Adrenal gland (tissue), 12 donors: ENCODE results near the gene LIF. TPM values are rescaled to one million over a fixed set of nuclear protein-coding genes. Genes with fewer than 3 reads are reported as not detected.
"Not testable (repeated sequence)": the region's sequence is repeated elsewhere in the genome, so short reads cannot be mapped to it uniquely, and the experiment has no call there.

Experiments used
- DNase-seq, 7 donors: peaks; one replicate each; pipeline ENCODE4 v3.0.0-alpha.2; 2019 to 2020
- H3K27ac ChIP-seq, 5 donors: fragments of 200-600 bp; sonication (generic) in 4 of 5; 1 replicate in 3 of 5; 2 replicates in 2 of 5; pipeline versions ENCODE4 v1.5.1 to v1.8.0; 2016 to 2020; ENCODE audit warnings: mild to moderate bottlenecking in 1 of 5
- H3K27me3 ChIP-seq: fragments of 200-600 bp; 2 replicates; pipeline ENCODE4 v1.8.0; 2021
- H3K36me3 ChIP-seq, 2 donors: fragments of 200-600 bp; replicated peaks in 1 of 2; 1 replicate in 1 of 2; 2 replicates in 1 of 2; pipeline versions ENCODE4 v1.5.1 to v1.8.0; 2018 to 2022
- H3K4me1 ChIP-seq, 2 donors: fragments of 200-600 bp; replicated peaks in 1 of 2; 1 replicate in 1 of 2; 2 replicates in 1 of 2; pipeline versions ENCODE4 v1.5.1 to v1.8.0; 2018 to 2021
- H3K4me3 ChIP-seq, 4 donors: fragments of 200-600 bp; sonication (generic) in 3 of 4; one replicate each; pipeline ENCODE4 v1.5.1; 2016 to 2018
- H3K9me3 ChIP-seq, 3 donors: fragments of 200-600 bp; sonication (generic) in 1 of 3; replicated peaks in 1 of 3; 1 replicate in 2 of 3; 2 replicates in 1 of 3; pipeline versions ENCODE4 v1.5.1 to v1.8.0; 2016 to 2021
- CTCF ChIP-seq, 6 experiments: fragments of 450-650 bp in 4 of 6; fragments of 200-600 bp in 2 of 6; sonication (generic) in 1 of 6; IDR thresholded peaks; 1 replicate in 5 of 6; 2 replicates in 1 of 6; pipeline versions ENCODE4 v1.5.1 to v1.8.0; 2016 to 2021; ENCODE audit warnings: antibody characterized with exemption in 6 of 6, mild to moderate bottlenecking in 2 of 6, moderate library complexity in 1 of 6
- POLR2A ChIP-seq, 2 donors: fragments of 450-650 bp; IDR thresholded peaks; one replicate each; pipeline ENCODE4 v1.6.1; 2017; ENCODE audit warnings: antibody characterized with exemption in 2 of 2, mild to moderate bottlenecking in 2 of 2, moderate library complexity in 1 of 2
- WGBS, 4 donors: extraction: QIAGEN DNeasy Blood & Tissue Kit in 2 of 4; methylation state at CpG; one replicate each; pipeline versions ENCODE4 v1.1.5 to v1.1.7; 2013 to 2017; 5-methylcytosine and 5-hydroxymethylcytosine counted together
- intact Hi-C, 2 donors: fragments of 100-400 bp; cut with DNase I; formaldehyde crosslinking; loops; one replicate each; pipeline versions ENCODE4 v1.14.1 to v1.15.0; 2022 to 2023
- polyA plus RNA-seq, 3 donors: library from polyadenylated mRNA; stranded (reverse); fragments of 200-250 nt in 2 of 3; fragments of 350-450 nt in 1 of 3; fragmentation: Illumina TruSeq in 1 of 3; extraction: RNeasy Lipid Tissue Mini Kit (QIAGEN cat#74804) in 1 of 3; gene quantifications; one replicate each; pipeline ENCODE4 v1.2.3, GENCODE V29; 2013 to 2014
- total RNA-seq, 9 donors: library from RNA; depleted of rRNA in 4 of 9; stranded (reverse); fragments of >200 nt in 4 of 9; fragments of 120-200 nt in 1 of 9; fragmentation: NEBNext Ultra II Directional in 1 of 9; extraction: Animal tissue kit (Norgen Biotek cat#: 25700) in 1 of 9; gene quantifications; one replicate each; pipeline versions ENCODE4 v1.1.0 to v1.2.4, GENCODE V29; 2013 to 2023
- donor health status: healthy with polysubstance abuse.
- donor health status: Bipolar disorder and iron deficiency.
- donor health status: DM: yes; HTN: yes; CAD: no.
- donor health status: DM: no; HTN: no; CAD: no.
- donor health status: DM: no; HTN: no; CAD: no.
- donor health status: DM: yes; HTN: yes; CAD: no.

The LIF gene
- total and polyA plus RNA-seq, 12 donors, result 0.06 to 9.3 (median 1.5) TPM

GRCh38 chr22:30219049-30219654, 27.4 kb downstream of the LIF start:
- TF ChIP-seq POLR2A (IDR thresholded peaks at IDR 0.05) (no peak), CTCF (IDR thresholded peaks at IDR 0.05) (no peak)
- H3K4me3 ChIP-seq, result no peak overlapping the region
- H3K4me1 ChIP-seq, result no peaks in the 10 kb centered on the region
- H3K27me3 ChIP-seq, result no peaks in the 10 kb centered on the region
- H3K9me3 ChIP-seq, result no peaks in the 10 kb centered on the region
- WGBS, 4 donors, result 77 to 95% (median 88%) methylated on average over 8 of the region's 8 CpGs
- DNase-seq, result no peak
- intact Hi-C loops, result no loop called here
- no peaks in the 10 kb centered on the region for H3K36me3 ChIP-seq
- H3K27ac ChIP-seq, result no peak overlapping the region

DNA sequence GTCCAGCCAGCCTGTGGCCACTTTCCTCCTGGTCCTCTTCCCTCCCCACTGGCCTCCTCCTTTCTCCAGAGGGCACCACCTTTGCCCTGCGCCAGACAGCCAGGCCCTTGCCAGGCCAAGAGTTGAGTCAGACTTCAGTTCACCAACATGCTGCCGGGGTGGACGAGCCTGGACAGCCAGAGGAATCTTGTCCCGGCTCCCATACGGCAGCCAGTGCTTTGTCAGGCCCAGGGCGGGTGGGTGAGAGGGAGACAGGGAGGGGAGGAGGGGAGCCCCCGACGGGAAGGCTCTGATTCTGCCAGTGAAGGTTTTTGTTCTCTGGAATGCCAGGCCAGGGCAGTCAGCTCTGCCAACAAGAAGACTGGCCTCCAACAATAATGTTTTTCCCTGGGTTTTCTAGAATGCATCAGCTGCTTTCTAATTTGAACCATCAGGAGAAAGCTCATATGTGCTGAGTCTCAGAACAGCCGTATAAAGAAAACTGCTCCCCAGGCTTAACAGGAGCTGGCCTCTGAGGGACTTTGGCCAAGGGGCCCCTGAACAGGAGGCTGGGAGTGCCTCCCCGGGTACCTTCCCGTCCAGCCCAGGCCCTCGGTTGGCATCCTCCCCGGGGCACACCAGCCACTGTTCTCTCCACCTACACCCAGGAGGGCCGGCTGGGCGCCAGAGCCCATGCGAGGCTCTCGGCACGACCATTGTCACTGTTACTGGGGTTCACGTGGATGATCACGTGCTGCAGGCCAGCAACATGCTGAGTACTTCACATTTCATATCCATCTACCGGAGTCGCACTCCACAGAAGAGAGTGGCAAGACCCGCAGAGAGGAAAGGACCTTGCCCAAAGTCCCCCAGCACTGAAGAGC, 28.6 kb downstream of the LIF start:
- H3K27me3 ChIP-seq, result no peaks in the 10 kb centered on the region
- no peak overlapping the region for H3K4me3 ChIP-seq
- H3K4me1 ChIP-seq, result peaks cover 5 to 6% of the 10 kb centered on the region in 2 donors
- peak overlapping the region in 1 of 5 donors; percentile 57 for H3K27ac ChIP-seq
- intact Hi-C loops, result no loop called here
- peak in 4 of 7 donors; percentile 46 to 66 (median 58) for DNase-seq
- no peaks in the 10 kb centered on the region for H3K36me3 ChIP-seq
- no peaks in the 10 kb centered on the region for H3K9me3 ChIP-seq
- WGBS, 4 donors, result 78 to 93% (median 84%) methylated on average over 14 to 23 of the region's 23 CpGs
- TF ChIP-seq POLR2A (IDR thresholded peaks at IDR 0.05), result no peak
- no peak for TF ChIP-seq CTCF (IDR thresholded peaks at IDR 0.05)

DNA sequence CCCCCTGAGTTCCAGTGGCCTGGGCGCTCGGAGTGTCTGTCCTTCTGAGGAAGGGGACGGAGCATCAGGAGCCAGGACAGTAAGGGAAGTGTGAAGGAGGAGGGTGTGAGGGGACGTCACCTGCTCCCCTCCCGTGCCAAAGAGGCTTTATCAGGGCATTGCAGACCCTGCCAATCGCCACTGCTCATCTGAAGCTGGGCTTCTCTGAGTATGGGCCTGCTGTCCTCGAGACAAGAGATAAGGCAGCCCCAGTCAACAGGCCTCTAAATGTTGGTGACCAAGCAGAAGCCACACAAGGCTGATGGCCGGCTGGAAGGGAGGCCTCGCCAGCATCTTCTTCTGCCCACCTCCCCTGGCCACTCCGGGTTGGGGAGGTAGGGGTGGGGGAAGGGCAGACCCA, 29.8 kb downstream of the LIF start:
- no peak for TF ChIP-seq CTCF (IDR thresholded peaks at IDR 0.05)
- TF ChIP-seq POLR2A (IDR thresholded peaks at IDR 0.05), result no peak

GRCh38 chr22:30216272-30216671, 30.3 kb downstream of the LIF start:
- WGBS, 4 donors, result 92 to 99% (median 97%) methylated on average over 3 of the region's 3 CpGs
- intact Hi-C loops, H3K4me3 ChIP-seq, H3K27me3 ChIP-seq, DNase-seq, H3K36me3 ChIP-seq, H3K9me3 ChIP-seq, H3K27ac ChIP-seq: not testable (repeated sequence)
- H3K4me1 ChIP-seq, result peaks cover 15% of the 10 kb centered on the region in 2 donors

More for the DNA sequence above, 29.8 kb downstream of the LIF start:
- DNase-seq, result no peak
- Histone ChIP-seq H3K4me1 (peaks cover 15% of the 10 kb centered on the region in 2 donors), H3K4me3 (no peak overlapping the region), H3K9me3 (no peaks in the 10 kb centered on the region), H3K27me3 (no peaks in the 10 kb centered on the region), H3K36me3 (no peaks in the 10 kb centered on the region), H3K27ac (no peak overlapping the region)
- 82 to 95% (median 83%) methylated on average over 7 to 10 of the region's 10 CpGs for WGBS, 4 donors
- intact Hi-C loops, result no loop called here
